A673 (cell line): ENCODE results near the gene JAGN1.

Experiments used
- EZH2 ChIP-seq: fragments of 200-600 bp; sonication (generic); IDR thresholded peaks from 2 replicates; pipeline ENCODE4 v1.6.1; 2017; ENCODE audit warnings: borderline replicate concordance, low read depth, mild to moderate bottlenecking, mixed read lengths, antibody characterized with exemption, low read length; ENCODE audit not compliant: poor library complexity, severe bottlenecking
- TF ChIP-seq, protein P1 (sequence below): fragments of 300-800, 200-600 bp; sonication (generic); conservative IDR thresholded peaks from 2 replicates; pipeline ENCODE4 v1.5.1; 2017; ENCODE audit warnings: low read depth, mild to moderate bottlenecking, antibody characterized with exemption, low read length, moderate library complexity, mixed read lengths

GRCh38 chr3:9899289-9899791, 8.9 kb downstream of the JAGN1 start:
- TF ChIP-seq EZH2: no peak
- TF ChIP-seq, protein P1, sequence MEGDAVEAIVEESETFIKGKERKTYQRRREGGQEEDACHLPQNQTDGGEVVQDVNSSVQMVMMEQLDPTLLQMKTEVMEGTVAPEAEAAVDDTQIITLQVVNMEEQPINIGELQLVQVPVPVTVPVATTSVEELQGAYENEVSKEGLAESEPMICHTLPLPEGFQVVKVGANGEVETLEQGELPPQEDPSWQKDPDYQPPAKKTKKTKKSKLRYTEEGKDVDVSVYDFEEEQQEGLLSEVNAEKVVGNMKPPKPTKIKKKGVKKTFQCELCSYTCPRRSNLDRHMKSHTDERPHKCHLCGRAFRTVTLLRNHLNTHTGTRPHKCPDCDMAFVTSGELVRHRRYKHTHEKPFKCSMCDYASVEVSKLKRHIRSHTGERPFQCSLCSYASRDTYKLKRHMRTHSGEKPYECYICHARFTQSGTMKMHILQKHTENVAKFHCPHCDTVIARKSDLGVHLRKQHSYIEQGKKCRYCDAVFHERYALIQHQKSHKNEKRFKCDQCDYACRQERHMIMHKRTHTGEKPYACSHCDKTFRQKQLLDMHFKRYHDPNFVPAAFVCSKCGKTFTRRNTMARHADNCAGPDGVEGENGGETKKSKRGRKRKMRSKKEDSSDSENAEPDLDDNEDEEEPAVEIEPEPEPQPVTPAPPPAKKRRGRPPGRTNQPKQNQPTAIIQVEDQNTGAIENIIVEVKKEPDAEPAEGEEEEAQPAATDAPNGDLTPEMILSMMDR: no peak
